ENCODE measurements around the gene AFF3.
"Not testable (repeated sequence)": the region's sequence is repeated elsewhere in the genome, so short reads cannot be mapped to it uniquely, and the experiment has no call there.

The AFF3 gene

DNA sequence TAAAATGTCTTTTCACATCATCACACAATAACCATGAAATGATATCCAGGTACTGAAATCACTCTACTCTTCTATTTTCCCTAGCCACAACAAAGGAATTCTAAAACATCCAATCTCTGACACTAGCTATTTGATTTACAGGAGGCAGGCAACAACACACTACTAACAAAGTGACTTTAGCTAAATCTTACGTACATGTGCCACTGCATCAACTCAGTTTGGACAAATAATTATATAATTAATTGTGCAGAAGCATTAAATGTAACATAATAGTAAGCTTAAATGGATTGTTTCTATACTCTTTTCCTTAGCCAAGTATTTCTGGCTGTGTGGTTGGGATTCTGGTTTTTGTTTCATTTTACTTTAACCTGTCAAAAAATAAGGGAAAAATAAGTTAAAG, 192.4 kb downstream of the AFF3 start:
- H3K9me3 ChIP-seq (ENCODE audit: control insufficient read depth, insufficient read depth, low read length): no peaks in the 10 kb centered on the region
- H3F3A ChIP-seq (ENCODE audit: control insufficient read depth, insufficient read depth): no peaks in the 10 kb centered on the region; the same call in 1 of the 2 replicates
- H3K4me1 ChIP-seq (ENCODE audit: control insufficient read depth, low read length): no peaks in the 10 kb centered on the region
- no peaks in the 10 kb centered on the region for H3K9me2 ChIP-seq (replicated peaks; ENCODE audit: control insufficient read depth, low read length)
- no peak overlapping the region for H3K4me3 ChIP-seq (ENCODE audit: low read length)
- H3K79me2 ChIP-seq (ENCODE audit: control insufficient read depth, low read length): no peaks in the 10 kb centered on the region
- H3K4me2 ChIP-seq (ENCODE audit: low read length): no peak overlapping the region
- no peaks in the 10 kb centered on the region for H4K20me1 ChIP-seq (ENCODE audit: control insufficient read depth, insufficient read depth, low read depth, low read length)
- H3K27ac ChIP-seq (ENCODE audit: low read depth, low read length): no peak overlapping the region
- peaks cover 12% of the 10 kb centered on the region; the same call in 1 of the 2 replicates for H3K36me3 ChIP-seq (ENCODE audit: control insufficient read depth, low read length)
- H3K27me3 ChIP-seq (ENCODE audit: control insufficient read depth, low read length): no peaks in the 10 kb centered on the region
- TF ChIP-seq EZH2phosphoT487 (IDR thresholded peaks at IDR 0.05; ENCODE audit: borderline replicate concordance, low read length): no peak
- TF ChIP-seq, protein P1, sequence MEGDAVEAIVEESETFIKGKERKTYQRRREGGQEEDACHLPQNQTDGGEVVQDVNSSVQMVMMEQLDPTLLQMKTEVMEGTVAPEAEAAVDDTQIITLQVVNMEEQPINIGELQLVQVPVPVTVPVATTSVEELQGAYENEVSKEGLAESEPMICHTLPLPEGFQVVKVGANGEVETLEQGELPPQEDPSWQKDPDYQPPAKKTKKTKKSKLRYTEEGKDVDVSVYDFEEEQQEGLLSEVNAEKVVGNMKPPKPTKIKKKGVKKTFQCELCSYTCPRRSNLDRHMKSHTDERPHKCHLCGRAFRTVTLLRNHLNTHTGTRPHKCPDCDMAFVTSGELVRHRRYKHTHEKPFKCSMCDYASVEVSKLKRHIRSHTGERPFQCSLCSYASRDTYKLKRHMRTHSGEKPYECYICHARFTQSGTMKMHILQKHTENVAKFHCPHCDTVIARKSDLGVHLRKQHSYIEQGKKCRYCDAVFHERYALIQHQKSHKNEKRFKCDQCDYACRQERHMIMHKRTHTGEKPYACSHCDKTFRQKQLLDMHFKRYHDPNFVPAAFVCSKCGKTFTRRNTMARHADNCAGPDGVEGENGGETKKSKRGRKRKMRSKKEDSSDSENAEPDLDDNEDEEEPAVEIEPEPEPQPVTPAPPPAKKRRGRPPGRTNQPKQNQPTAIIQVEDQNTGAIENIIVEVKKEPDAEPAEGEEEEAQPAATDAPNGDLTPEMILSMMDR (IDR thresholded peaks at IDR 0.05; ENCODE audit: low read depth, low read length, poor library complexity, severe bottlenecking): no peak

- Histone ChIP-seq H3K9me2 (replicated peaks; ENCODE audit: control insufficient read depth, low read length) (no peaks in the 10 kb centered on the region), H3K79me2 (ENCODE audit: control insufficient read depth, low read length) (no peaks in the 10 kb centered on the region), H4K20me1 (ENCODE audit: control insufficient read depth, insufficient read depth, low read depth, low read length) (no peaks in the 10 kb centered on the region), H3F3A (ENCODE audit: control insufficient read depth, insufficient read depth) (no peaks in the 10 kb centered on the region; the same call in 1 of the 2 replicates), H3K9me3 (ENCODE audit: control insufficient read depth, insufficient read depth, low read length) (no peaks in the 10 kb centered on the region), H3K4me3 (ENCODE audit: low read length) (no peak overlapping the region), H3K27me3 (ENCODE audit: control insufficient read depth, low read length) (no peaks in the 10 kb centered on the region), H3K27ac (ENCODE audit: low read depth, low read length) (no peak overlapping the region), H3K4me1 (ENCODE audit: control insufficient read depth, low read length) (no peaks in the 10 kb centered on the region), H3K36me3 (ENCODE audit: control insufficient read depth, low read length) (peaks cover 12% of the 10 kb centered on the region; the same call in 1 of the 2 replicates), H3K4me2 (ENCODE audit: low read length) (no peak overlapping the region)
- TF ChIP-seq EZH2phosphoT487 (IDR thresholded peaks at IDR 0.05; ENCODE audit: borderline replicate concordance, low read length): no peak
- TF ChIP-seq, protein P1 (IDR thresholded peaks at IDR 0.05; ENCODE audit: low read depth, low read length, poor library complexity, severe bottlenecking): no peak
These were observed 192.9 kb downstream of the AFF3 start for GRCh38 chr2:99949530-99949929.

DNA sequence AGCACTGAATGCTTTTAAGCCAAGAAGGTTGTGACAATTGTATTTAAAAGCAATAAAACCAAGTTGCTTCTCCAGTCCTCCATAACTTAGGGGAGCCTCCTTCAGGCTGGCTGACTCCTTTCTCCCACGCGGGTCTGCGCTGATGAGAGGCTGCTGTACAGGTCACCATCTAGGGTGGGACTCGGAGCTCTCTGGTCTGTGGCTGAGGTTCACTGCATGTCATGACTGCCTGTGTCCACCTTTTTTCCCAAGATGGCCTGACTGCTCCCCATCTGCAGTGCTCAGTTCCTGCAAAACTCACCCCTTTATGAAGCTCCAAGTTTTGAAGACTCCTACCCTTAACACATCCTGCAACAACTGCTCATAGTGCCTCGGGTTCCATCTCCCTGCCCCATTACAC, 194.4 kb downstream of the AFF3 start:
- Histone ChIP-seq H3K9me2 (replicated peaks; ENCODE audit: control insufficient read depth, low read length) (no peaks in the 10 kb centered on the region), H3K4me1 (ENCODE audit: control insufficient read depth, low read length) (no peaks in the 10 kb centered on the region), H3K9me3 (ENCODE audit: control insufficient read depth, insufficient read depth, low read length) (no peaks in the 10 kb centered on the region), H3K4me3 (ENCODE audit: low read length) (no peak overlapping the region), H4K20me1 (ENCODE audit: control insufficient read depth, insufficient read depth, low read depth, low read length) (no peaks in the 10 kb centered on the region), H3K36me3 (ENCODE audit: control insufficient read depth, low read length) (peaks cover 8% of the 10 kb centered on the region; the same call in 1 of the 2 replicates), H3K27ac (ENCODE audit: low read depth, low read length) (no peak overlapping the region), H3K27me3 (ENCODE audit: control insufficient read depth, low read length) (no peaks in the 10 kb centered on the region), H3K79me2 (ENCODE audit: control insufficient read depth, low read length) (no peaks in the 10 kb centered on the region), H3F3A (ENCODE audit: control insufficient read depth, insufficient read depth) (no peaks in the 10 kb centered on the region; the same call in 1 of the 2 replicates), H3K4me2 (ENCODE audit: low read length) (no peak overlapping the region)
- no peak for TF ChIP-seq EZH2phosphoT487 (IDR thresholded peaks at IDR 0.05; ENCODE audit: borderline replicate concordance, low read length)
- TF ChIP-seq, protein P1 (IDR thresholded peaks at IDR 0.05; ENCODE audit: low read depth, low read length, poor library complexity, severe bottlenecking): no peak

- not testable (repeated sequence) for H3K27me3 ChIP-seq (ENCODE audit: control insufficient read depth, low read length)
These were observed 195.0 kb downstream of the AFF3 start for GRCh38 chr2:99947366-99947765.

More at GRCh38 chr2:99947366-99947765, 195.0 kb downstream of the AFF3 start:
- H4K20me1 ChIP-seq (ENCODE audit: control insufficient read depth, insufficient read depth, low read depth, low read length); H3F3A ChIP-seq (ENCODE audit: control insufficient read depth, insufficient read depth); H3K79me2 ChIP-seq (ENCODE audit: control insufficient read depth, low read length); H3K4me3 ChIP-seq (ENCODE audit: low read length); H3K4me2 ChIP-seq (ENCODE audit: low read length); H3K9me2 ChIP-seq (replicated peaks; ENCODE audit: control insufficient read depth, low read length); H3K4me1 ChIP-seq (ENCODE audit: control insufficient read depth, low read length); H3K9me3 ChIP-seq (ENCODE audit: control insufficient read depth, insufficient read depth, low read length); H3K27ac ChIP-seq (ENCODE audit: low read depth, low read length); H3K36me3 ChIP-seq (ENCODE audit: control insufficient read depth, low read length): not testable (repeated sequence)
